Adipocyte (in vitro differentiated cells): ENCODE results near the gene CCNDBP1.
A peak's percentile ranks its signal among the peaks of the same experiment; 100 is the strongest.
"Not testable (repeated sequence)": the region's sequence is repeated elsewhere in the genome, so short reads cannot be mapped to it uniquely, and the experiment has no call there.

Source experiments
- DNase-seq: peaks from one replicate; pipeline ENCODE4 v3.0.0-alpha.2; 2015; ENCODE audit warnings: low read depth
- H3K27me3 ChIP-seq: replicated peaks from 2 replicates; pipeline ENCODE4 v1.7.0; 2013; ENCODE audit warnings: mild to moderate bottlenecking, low read length, moderate library complexity; ENCODE audit not compliant: control insufficient read depth, insufficient read depth
- H3K36me3 ChIP-seq: 2 replicates; pipeline ENCODE4 v1.7.0; 2013; ENCODE audit warnings: low read length, mild to moderate bottlenecking, moderate library complexity; ENCODE audit not compliant: control insufficient read depth, insufficient read depth, severe bottlenecking
- H3K4me1 ChIP-seq: 2 replicates; pipeline ENCODE4 v1.7.0; 2013; ENCODE audit warnings: mild to moderate bottlenecking, low read length, moderate library complexity; ENCODE audit not compliant: control insufficient read depth, insufficient read depth
- H3K4me3 ChIP-seq: 2 replicates; pipeline ENCODE4 v1.7.0; 2013; ENCODE audit warnings: mild to moderate bottlenecking, low read length, moderate library complexity
- H3K9ac ChIP-seq: 2 replicates; pipeline ENCODE4 v1.7.0; 2013; ENCODE audit warnings: mild to moderate bottlenecking, low read length, moderate library complexity
- H3K9me3 ChIP-seq: 2 replicates; pipeline ENCODE4 v1.7.0; 2013; ENCODE audit warnings: mild to moderate bottlenecking, low read length, moderate library complexity; ENCODE audit not compliant: control insufficient read depth

CCNDBP1 gene

DNA sequence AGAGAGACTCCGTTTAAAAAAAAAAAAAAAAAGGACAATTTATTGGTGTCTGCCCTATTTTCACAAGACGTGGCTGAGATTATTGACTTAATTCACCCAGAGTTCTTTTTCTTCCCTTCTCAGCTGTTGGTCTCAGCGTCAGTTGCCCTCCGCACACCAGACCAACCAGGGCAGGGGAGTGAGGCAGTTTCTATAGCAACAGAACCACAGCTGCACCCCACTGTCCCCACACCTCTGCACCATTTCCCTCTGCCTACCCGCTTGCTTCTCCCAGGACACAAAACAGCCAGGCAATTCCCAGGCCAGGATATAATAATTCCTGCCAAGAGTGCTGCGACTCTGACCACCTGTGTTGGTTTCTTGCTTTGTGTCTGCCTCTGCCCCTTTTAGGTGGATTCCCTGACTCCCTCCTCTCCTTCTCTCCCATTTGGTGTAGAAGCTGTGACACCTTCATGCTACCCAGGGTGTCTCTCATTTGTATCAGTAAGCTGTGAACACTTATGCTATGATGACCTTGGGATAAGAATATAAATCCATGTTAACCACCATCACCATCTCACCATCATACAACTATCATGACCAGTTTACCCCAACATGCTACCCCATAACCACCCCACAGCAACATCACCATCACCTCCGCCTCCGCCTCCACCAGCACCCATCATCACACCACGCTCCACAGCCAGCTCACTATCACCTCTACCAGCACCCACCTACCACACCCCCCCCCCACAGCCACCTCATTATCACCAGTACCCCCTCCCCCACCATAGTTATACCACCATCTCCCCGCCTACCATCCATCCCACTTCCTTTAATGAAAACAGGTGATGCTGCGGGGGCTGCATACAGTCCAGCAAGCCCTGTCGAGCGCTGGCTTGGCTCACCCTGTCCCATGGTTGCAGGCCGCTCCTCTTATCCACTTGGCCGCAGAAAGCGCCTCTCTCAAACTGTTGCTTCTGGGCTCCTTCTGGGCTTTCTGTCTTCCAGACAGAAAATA, 35.0 kb downstream of the CCNDBP1 start:
- Histone ChIP-seq H3K4me3 (no peak overlapping the region), H3K4me1 (peaks cover 12% of the 10 kb centered on the region), H3K36me3 (no peaks in the 10 kb centered on the region), H3K27me3 (peaks cover 29% of the 10 kb centered on the region), H3K9ac (no peak overlapping the region), H3K9me3 (no peaks in the 10 kb centered on the region)
- no peak for DNase-seq

DNA sequence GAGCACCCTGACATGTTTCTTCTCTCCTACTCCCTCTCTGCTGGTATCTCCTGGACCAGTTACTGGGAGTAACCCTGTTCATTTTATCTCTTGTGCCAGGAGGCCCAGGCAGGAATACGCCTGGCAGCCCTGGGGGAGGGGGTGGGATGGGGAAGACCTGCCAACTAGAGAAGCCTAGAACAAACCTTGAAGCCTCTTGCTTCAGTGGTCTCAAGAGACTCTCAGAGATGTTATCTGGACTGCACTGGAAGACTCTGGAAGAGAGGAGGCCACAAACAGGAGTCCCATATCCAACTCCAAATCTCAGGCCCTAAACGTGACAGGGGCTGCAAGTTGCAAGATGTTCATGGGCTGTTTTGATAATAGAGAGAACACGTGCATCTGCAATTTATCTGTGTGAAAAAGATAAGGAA, 35.8 kb downstream of the CCNDBP1 start, which contains the start of gene EPB42:
Gene EPB42 (minus strand): TSS at position 28 of the 413 bp plus-strand sequence. CDS start 193 bp downstream, outside the sequence.
- DNase-seq, result no peak
- Histone ChIP-seq H3K9me3 (no peaks in the 10 kb centered on the region), H3K9ac (no peak within 1 kb of the TSS), H3K4me3 (no peak within 1 kb of the TSS), H3K36me3 (no peaks in the 10 kb centered on the region), H3K4me1 (peaks cover 12% of the 10 kb centered on the region), H3K27me3 (peaks cover 29% of the 10 kb centered on the region)

DNA sequence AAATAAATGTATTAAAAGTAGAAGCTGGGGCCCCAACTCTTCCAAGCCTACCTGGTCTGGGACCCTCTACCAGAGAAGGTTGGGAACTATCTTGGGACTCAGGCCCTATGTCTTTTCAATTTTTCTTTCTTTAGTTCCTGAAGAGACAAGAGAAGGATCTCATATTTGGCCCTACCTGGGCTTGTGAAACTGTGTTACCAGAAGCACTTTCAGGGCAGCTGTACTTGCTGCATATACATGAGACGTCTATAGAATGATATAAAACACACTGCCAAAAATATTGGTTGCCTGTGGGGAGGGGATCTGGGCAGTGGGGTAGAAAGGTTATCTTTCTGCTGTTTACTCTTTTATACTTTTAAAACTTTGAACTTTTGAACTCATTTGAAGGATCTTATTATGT, 36.2 kb downstream of the CCNDBP1 start:
- Histone ChIP-seq H3K9me3 (no peaks in the 10 kb centered on the region), H3K4me3 (no peak overlapping the region), H3K9ac (no peak overlapping the region), H3K4me1 (peaks cover 12% of the 10 kb centered on the region), H3K27me3 (peaks cover 26% of the 10 kb centered on the region), H3K36me3 (no peaks in the 10 kb centered on the region)
- DNase-seq, result no peak

DNA sequence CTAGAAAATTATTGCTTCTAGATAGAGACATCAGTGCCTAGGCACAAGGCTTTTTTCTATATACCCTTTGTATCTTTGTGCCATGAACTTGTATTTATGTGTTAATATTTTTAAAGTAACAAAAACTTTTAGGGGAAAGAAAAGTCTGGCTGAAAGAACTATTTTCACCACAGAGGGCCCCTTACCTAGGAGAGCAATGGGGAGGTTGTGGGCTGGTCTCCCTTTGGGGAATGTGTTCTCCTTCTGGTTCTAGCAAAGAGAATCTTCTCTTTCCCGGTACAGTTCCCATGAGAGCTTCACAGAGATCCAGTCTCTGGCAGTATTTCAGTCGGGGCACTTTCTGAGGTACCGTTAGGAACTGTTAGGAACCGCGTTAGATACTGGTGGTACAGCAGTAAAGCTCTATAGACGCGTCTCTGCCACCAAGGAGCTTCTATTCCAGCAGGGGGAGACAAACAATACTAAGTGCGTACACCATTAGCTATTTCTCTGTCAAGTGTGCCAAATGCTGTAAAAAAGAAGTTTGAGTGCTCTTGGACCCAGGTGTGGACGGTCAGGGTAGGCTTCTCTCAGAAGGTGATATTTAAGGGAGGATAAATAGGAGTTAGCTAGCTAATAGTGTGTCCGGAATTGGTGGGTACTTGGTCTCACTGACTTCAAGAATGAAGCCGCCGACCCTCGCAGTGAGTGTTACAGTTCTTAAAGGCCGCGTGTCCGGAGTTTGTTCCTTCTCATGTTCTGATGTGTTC, 40.2 kb downstream of the CCNDBP1 start:
- no peaks in the 10 kb centered on the region for H3K36me3 ChIP-seq
- peak; percentile 84 for DNase-seq

DNA sequence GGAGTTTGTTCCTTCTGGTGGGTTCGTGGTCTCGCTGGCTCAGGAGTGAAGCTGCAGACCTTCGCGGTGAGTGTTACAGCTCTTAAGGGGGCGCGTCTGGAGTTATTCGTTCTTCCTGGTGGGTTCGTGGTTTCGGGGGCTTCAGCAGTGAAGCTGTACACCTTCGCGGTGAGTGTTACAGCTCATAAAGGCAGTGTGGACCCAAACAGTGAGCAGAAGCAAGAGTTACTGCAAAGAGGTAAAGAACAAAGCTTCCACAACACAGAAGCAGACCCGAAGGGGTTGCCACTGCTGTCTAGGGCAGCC, 40.7 kb downstream of the CCNDBP1 start:
- not testable (repeated sequence) for H3K9me3 ChIP-seq, H3K36me3 ChIP-seq, H3K9ac ChIP-seq, H3K27me3 ChIP-seq, DNase-seq, H3K4me3 ChIP-seq
- peaks cover 16% of the 10 kb centered on the region for H3K4me1 ChIP-seq

More for the DNA sequence above, 40.2 kb downstream of the CCNDBP1 start:
- Histone ChIP-seq H3K4me1 (peaks cover 13% of the 10 kb centered on the region), H3K9me3 (no peaks in the 10 kb centered on the region), H3K4me3 (no peak overlapping the region), H3K27me3 (peaks cover under 1% of the 10 kb centered on the region), H3K9ac (no peak overlapping the region)

DNA sequence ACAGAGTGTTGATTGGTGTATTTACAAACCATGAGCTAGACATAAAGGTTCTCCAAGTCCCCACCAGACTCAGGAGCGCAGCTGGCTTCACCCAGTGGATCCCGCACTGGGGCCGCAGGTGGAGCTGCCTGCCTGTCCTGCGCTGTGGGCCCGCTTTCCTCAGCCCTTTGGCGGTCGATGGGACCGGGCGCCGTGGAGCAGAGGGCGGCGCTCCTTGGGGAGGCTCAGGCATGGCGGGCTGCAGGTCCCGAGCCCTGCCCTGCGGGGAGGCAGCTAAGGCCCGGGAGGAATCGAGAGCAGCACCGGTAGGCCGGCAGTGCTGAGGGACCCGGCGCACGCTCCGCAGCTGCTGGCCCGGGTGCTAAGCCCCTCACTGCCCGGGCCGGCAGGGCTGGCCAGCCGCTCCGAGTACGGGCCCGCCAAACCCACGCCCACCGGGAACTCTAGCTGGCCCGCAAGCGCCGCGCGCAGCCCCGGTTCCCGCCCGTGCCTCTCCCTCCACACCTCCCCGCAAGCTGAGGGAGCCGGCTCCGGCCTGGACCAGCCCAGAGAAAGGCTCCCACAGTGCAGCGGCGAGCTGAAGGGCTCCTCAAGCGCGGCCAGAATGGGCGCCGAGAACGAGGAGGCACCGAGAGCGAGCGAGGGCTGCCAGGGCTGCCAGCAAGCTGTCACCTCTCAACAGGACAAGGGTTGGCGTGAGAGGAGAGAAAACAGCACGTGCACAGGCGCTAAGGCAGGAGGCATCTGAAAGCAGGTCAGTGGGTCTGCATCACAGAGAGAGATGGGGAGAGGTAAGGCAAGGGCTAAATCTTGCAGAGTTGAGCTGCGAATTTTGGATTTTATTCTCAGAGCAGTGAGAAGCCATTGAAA, 41.5 kb downstream of the CCNDBP1 start:
- peaks cover 21% of the 10 kb centered on the region for H3K4me1 ChIP-seq
- no peak overlapping the region for H3K4me3 ChIP-seq
- no peak for DNase-seq
- H3K36me3 ChIP-seq, result no peaks in the 10 kb centered on the region
- no peaks in the 10 kb centered on the region for H3K27me3 ChIP-seq
- no peaks in the 10 kb centered on the region for H3K9me3 ChIP-seq
- no peak overlapping the region for H3K9ac ChIP-seq

DNA sequence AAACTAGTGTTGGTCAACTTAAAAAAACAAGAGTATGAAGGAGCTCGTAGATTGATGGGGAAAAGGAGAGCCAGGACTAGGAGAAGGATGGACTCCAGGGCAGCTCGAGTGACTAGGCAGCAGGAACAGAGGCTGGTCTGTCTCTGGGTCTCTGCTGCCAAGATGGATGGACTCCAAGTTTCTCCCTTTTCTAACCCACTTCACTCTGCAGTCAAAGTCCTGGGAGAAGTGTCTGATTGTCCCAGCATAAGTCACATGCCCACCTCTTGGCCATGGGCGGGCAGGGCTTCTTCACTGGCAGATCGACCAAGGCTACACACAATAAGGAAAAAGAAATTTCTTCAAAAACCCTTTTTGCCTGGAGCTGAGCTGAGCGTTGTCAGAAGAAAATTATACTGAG, 44.8 kb downstream of the CCNDBP1 start:
- Histone ChIP-seq H3K27me3 (no peaks in the 10 kb centered on the region), H3K4me3 (no peak overlapping the region), H3K9ac (peak overlapping the region; percentile 20), H3K4me1 (peaks cover 39% of the 10 kb centered on the region), H3K36me3 (no peaks in the 10 kb centered on the region), H3K9me3 (no peaks in the 10 kb centered on the region)
- DNase-seq, result no peak

DNA sequence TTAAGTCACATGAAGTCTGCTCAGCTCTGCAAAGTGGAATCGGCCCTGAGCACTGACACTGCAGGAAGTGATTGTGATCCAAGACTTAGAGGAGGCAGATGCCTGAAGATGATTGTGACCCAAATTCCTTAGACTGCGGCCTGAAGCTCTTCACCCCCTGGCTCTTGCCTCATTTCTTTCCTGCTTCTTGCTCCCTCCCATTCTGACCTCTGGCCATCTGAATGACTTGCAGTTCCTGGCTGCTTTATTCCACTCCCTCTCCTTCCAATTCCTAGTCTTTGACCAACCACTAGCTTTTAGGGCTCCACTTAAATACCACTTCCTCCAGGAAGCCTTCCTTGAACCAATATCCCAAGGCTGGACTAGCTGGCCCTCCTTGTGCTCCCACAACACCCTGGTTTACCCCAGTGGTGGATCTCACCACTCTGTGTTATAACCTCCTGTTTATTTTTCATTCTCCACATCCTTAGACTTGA, 45.5 kb downstream of the CCNDBP1 start:
- DNase-seq, result no peak

DNA sequence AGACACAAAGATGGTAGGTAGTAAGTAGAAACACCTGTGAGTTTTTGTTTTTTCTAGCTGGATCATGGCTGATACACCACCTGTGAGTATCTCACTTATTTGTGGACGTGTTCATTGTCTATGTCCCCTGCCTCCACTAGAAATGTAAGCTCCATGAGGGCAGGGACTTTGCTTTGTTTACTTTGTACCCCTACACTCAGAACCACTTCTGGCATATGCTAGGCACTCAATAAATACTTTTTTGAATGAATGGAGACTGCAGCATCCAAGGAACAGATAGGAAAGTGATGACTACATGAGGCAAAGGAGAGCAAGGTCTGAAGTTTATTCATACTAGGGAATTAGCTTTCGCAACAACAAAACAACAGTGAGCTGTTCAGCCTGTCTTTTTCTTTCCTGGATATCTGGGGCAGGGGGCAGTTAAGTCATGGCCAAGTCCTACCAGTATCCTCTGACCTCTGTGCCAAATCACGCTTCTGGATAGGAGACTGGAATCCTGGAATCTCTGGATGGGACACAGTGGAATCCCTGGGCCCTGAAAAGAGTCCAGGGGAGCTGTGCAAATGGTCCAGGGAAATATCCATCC, 47.2 kb downstream of the CCNDBP1 start:
- H3K4me3 ChIP-seq, result no peak overlapping the region
- H3K4me1 ChIP-seq, result peaks cover 47% of the 10 kb centered on the region
- DNase-seq, result peak; percentile 23
- no peaks in the 10 kb centered on the region for H3K27me3 ChIP-seq
- no peak overlapping the region for H3K9ac ChIP-seq
- no peaks in the 10 kb centered on the region for H3K36me3 ChIP-seq
- no peaks in the 10 kb centered on the region for H3K9me3 ChIP-seq

More for the DNA sequence above, 45.5 kb downstream of the CCNDBP1 start:
- H3K4me1 ChIP-seq, result peaks cover 39% of the 10 kb centered on the region
- no peaks in the 10 kb centered on the region for H3K27me3 ChIP-seq
- no peaks in the 10 kb centered on the region for H3K9me3 ChIP-seq
- peak overlapping the region; percentile 46 for H3K9ac ChIP-seq
- H3K36me3 ChIP-seq, result no peaks in the 10 kb centered on the region
- H3K4me3 ChIP-seq, result peak overlapping the region; percentile 27

DNA sequence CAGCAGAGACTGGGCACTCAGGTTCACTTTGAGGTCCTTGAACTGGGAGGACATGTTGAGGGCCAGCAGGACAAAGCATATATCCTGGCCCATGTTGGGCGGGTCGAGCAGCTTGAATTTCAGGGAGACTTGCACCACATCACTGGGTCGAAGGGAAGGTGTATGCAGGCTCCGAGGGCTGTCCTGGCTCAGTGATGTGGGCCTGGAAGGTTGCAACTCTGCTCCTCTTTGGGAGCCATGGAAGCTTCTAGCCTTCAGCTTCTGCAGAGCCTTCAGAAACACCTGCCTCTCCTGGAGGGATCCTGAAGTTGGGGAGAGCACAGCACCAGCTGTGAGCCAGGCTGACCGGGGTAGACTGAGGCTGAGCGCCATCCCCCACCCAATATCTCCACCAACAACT, 50.3 kb downstream of the CCNDBP1 start:
- H3K9me3 ChIP-seq, result no peaks in the 10 kb centered on the region
- H3K4me1 ChIP-seq, result peaks cover 54% of the 10 kb centered on the region
- H3K4me3 ChIP-seq, result no peak overlapping the region
- no peaks in the 10 kb centered on the region for H3K27me3 ChIP-seq
- H3K9ac ChIP-seq, result no peak overlapping the region
- no peak for DNase-seq
- H3K36me3 ChIP-seq, result no peaks in the 10 kb centered on the region
